ENCODE measurements around the gene CNTFR. TPM values are rescaled to one million over a fixed set of nuclear protein-coding genes. Genes with fewer than 3 reads are reported as not detected.

The CNTFR gene
- total RNA-seq, 1 donor from 2014 or later = 112 TPM

GRCh38 chr9:34554211-34555001 lies 35.1 kb downstream of the CNTFR start:
- H3K27ac Mint-ChIP-seq (ENCODE audit: unreplicated experiment) = peak overlapping the region; percentile 52
- no peak for DNase-seq (ENCODE audit: low read depth, low spot score)
- no peaks in the 10 kb centered on the region for H3K27me3 Mint-ChIP-seq (ENCODE audit: low read depth)
- peaks cover 36% of the 10 kb centered on the region for H3K4me1 Mint-ChIP-seq
- no peak for TF ChIP-seq CTCF (conservative IDR thresholded peaks at IDR 0.05)
- H3K36me3 Mint-ChIP-seq (ENCODE audit: low read depth) = peaks cover 6% of the 10 kb centered on the region
- no peaks in the 10 kb centered on the region for H3K9me3 Mint-ChIP-seq
- H3K4me3 Mint-ChIP-seq = no peak overlapping the region

GRCh38 chr9:34553511-34554021 lies 36.0 kb downstream of the CNTFR start:
- no peak for DNase-seq (ENCODE audit: low read depth, low spot score)
- H3K4me3 Mint-ChIP-seq = no peak overlapping the region
- H3K4me1 Mint-ChIP-seq = peaks cover 29% of the 10 kb centered on the region
- no peaks in the 10 kb centered on the region for H3K27me3 Mint-ChIP-seq (ENCODE audit: low read depth)
- no peak for TF ChIP-seq CTCF (conservative IDR thresholded peaks at IDR 0.05)
- no peaks in the 10 kb centered on the region for H3K9me3 Mint-ChIP-seq
- no peak overlapping the region for H3K27ac Mint-ChIP-seq (ENCODE audit: unreplicated experiment)
- H3K36me3 Mint-ChIP-seq (ENCODE audit: low read depth) = peaks cover 6% of the 10 kb centered on the region

- peaks cover 30% of the 10 kb centered on the region for H3K4me1 Mint-ChIP-seq
- peak overlapping the region; percentile 94 for H3K27ac Mint-ChIP-seq (ENCODE audit: unreplicated experiment)
- no peak for TF ChIP-seq CTCF (conservative IDR thresholded peaks at IDR 0.05)
- no peaks in the 10 kb centered on the region for H3K9me3 Mint-ChIP-seq
- peaks cover 6% of the 10 kb centered on the region for H3K36me3 Mint-ChIP-seq (ENCODE audit: low read depth)
- peak overlapping the region; percentile 51 for H3K4me3 Mint-ChIP-seq
- no peak for DNase-seq (ENCODE audit: low read depth, low spot score)
- H3K27me3 Mint-ChIP-seq (ENCODE audit: low read depth) = peaks cover 4% of the 10 kb centered on the region
Measured at GRCh38 chr9:34552986-34553385, 36.5 kb downstream of the CNTFR start.

- no peak for TF ChIP-seq CTCF (conservative IDR thresholded peaks at IDR 0.05)
- Mint-ChIP-seq H3K9me3 (no peaks in the 10 kb centered on the region), H3K4me1 (peaks cover 30% of the 10 kb centered on the region), H3K36me3 (ENCODE audit: low read depth) (peaks cover 6% of the 10 kb centered on the region), H3K27me3 (ENCODE audit: low read depth) (peaks cover 4% of the 10 kb centered on the region), H3K27ac (ENCODE audit: unreplicated experiment) (peak overlapping the region; percentile 94), H3K4me3 (peak overlapping the region; percentile 51)
- no peak for DNase-seq (ENCODE audit: low read depth, low spot score)
Measured at GRCh38 chr9:34552606-34552981, 36.9 kb downstream of the CNTFR start.

- H3K4me3 Mint-ChIP-seq = no peak overlapping the region
- H3K36me3 Mint-ChIP-seq (ENCODE audit: low read depth) = peaks cover 6% of the 10 kb centered on the region
- H3K27ac Mint-ChIP-seq (ENCODE audit: unreplicated experiment) = no peak overlapping the region
- no peak for TF ChIP-seq CTCF (conservative IDR thresholded peaks at IDR 0.05)
- no peak for DNase-seq (ENCODE audit: low read depth, low spot score)
- peaks cover 28% of the 10 kb centered on the region for H3K4me1 Mint-ChIP-seq
- H3K27me3 Mint-ChIP-seq (ENCODE audit: low read depth) = peaks cover 5% of the 10 kb centered on the region
- no peaks in the 10 kb centered on the region for H3K9me3 Mint-ChIP-seq
Measured at GRCh38 chr9:34551751-34552605, 37.5 kb downstream of the CNTFR start.
